KMS-11 (cell line): Measurements from ENCODE around the gene ZBED5.

Experiments used
- H2AFZ ChIP-seq: fragments of 200-600 bp; sonication (generic); 2 replicates; pipeline ENCODE4 v1.6.1; 2016; ENCODE audit warnings: antibody characterized with exemption, mixed run types, low read depth
- H3K27ac ChIP-seq: fragments of 200-600 bp; sonication (generic); 2 replicates; pipeline ENCODE4 v1.6.1; 2016; ENCODE audit warnings: mild to moderate bottlenecking, mixed run types
- H3K27me3 ChIP-seq: fragments of 200-600 bp; sonication (generic); 2 replicates; pipeline ENCODE4 v1.6.1; 2017; ENCODE audit warnings: mild to moderate bottlenecking, low read depth, mixed run types, moderate library complexity; ENCODE audit not compliant: insufficient read depth
- H3K36me3 ChIP-seq: fragments of 200-600 bp; sonication (generic); 2 replicates; pipeline ENCODE4 v1.6.1; 2017; ENCODE audit warnings: mild to moderate bottlenecking, mixed run types; ENCODE audit not compliant: insufficient read depth
- H3K4me1 ChIP-seq: fragments of 200-600 bp; sonication (generic); 2 replicates; pipeline ENCODE4 v1.6.1; 2016; ENCODE audit warnings: mild to moderate bottlenecking, low read depth, mixed run types; ENCODE audit not compliant: poor library complexity, severe bottlenecking
- H3K4me2 ChIP-seq: fragments of 200-600 bp; sonication (generic); 2 replicates; pipeline ENCODE4 v1.7.0; 2016; ENCODE audit warnings: mild to moderate bottlenecking, mixed run types
- H3K4me3 ChIP-seq: fragments of 200-600 bp; sonication (generic); IDR thresholded peaks from 2 replicates; pipeline ENCODE4 v1.6.1; 2017; ENCODE audit warnings: low read depth, low read length, mixed read lengths; ENCODE audit not compliant: insufficient read depth
- H3K79me2 ChIP-seq: fragments of 200-600 bp; sonication (generic); 2 replicates; pipeline ENCODE4 v1.6.1; 2016; ENCODE audit warnings: low read depth, mixed run types; ENCODE audit not compliant: insufficient read depth
- H3K9ac ChIP-seq: fragments of 200-600 bp; sonication (generic); 2 replicates; pipeline ENCODE4 v1.6.1; 2016; ENCODE audit warnings: mild to moderate bottlenecking, mixed run types
- H4K20me1 ChIP-seq: fragments of 200-600 bp; sonication (generic); 2 replicates; pipeline ENCODE4 v1.6.1; 2016; ENCODE audit warnings: mild to moderate bottlenecking, mixed run types; ENCODE audit not compliant: insufficient read depth
- TF ChIP-seq, protein P1 (sequence below): fragments of 200-600 bp; sonication (generic); conservative IDR thresholded peaks from 2 replicates; pipeline ENCODE4 v1.6.1; 2017; ENCODE audit warnings: low read depth, mild to moderate bottlenecking, antibody characterized with exemption, low read length, moderate library complexity, mixed read lengths

ZBED5 gene

DNA sequence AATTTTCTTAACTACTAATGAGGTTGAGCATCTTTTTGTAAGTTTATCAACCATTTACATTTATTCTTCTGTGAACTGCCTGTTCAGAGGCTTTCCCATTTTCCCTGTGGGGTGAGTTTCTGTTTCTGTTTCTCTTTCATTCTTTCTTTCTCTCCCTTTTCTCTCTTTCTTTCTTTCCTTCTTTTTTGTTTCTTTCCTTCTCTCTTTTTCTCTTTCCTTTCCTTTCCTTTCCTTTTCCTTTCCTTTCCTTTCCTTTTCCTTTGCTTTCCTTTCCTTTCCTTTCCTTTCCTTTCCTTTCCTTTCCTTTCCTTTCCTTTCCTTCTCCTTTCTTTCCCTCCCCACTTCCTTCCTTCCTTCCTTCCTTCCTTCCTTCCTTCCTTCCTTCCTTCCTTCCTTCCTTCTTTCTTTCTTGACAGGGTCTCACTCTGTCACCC, 8.0 kb upstream of the ZBED5 start:
- no peak overlapping the region for H3K27ac ChIP-seq
- no peaks in the 10 kb centered on the region for H4K20me1 ChIP-seq
- H3K79me2 ChIP-seq = no peaks in the 10 kb centered on the region; the same call in 1 of the 2 replicates
- H3K27me3 ChIP-seq = no peaks in the 10 kb centered on the region
- no peak overlapping the region for H3K9ac ChIP-seq
- H3K4me1 ChIP-seq = peaks cover 50% of the 10 kb centered on the region
- no peak overlapping the region; the same call in 1 of the 2 replicates for H3K4me2 ChIP-seq
- no peaks in the 10 kb centered on the region for H3K36me3 ChIP-seq
- TF ChIP-seq, protein P1, sequence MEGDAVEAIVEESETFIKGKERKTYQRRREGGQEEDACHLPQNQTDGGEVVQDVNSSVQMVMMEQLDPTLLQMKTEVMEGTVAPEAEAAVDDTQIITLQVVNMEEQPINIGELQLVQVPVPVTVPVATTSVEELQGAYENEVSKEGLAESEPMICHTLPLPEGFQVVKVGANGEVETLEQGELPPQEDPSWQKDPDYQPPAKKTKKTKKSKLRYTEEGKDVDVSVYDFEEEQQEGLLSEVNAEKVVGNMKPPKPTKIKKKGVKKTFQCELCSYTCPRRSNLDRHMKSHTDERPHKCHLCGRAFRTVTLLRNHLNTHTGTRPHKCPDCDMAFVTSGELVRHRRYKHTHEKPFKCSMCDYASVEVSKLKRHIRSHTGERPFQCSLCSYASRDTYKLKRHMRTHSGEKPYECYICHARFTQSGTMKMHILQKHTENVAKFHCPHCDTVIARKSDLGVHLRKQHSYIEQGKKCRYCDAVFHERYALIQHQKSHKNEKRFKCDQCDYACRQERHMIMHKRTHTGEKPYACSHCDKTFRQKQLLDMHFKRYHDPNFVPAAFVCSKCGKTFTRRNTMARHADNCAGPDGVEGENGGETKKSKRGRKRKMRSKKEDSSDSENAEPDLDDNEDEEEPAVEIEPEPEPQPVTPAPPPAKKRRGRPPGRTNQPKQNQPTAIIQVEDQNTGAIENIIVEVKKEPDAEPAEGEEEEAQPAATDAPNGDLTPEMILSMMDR = no peak
- no peak overlapping the region for H3K4me3 ChIP-seq
- H2AFZ ChIP-seq = no peak overlapping the region

DNA sequence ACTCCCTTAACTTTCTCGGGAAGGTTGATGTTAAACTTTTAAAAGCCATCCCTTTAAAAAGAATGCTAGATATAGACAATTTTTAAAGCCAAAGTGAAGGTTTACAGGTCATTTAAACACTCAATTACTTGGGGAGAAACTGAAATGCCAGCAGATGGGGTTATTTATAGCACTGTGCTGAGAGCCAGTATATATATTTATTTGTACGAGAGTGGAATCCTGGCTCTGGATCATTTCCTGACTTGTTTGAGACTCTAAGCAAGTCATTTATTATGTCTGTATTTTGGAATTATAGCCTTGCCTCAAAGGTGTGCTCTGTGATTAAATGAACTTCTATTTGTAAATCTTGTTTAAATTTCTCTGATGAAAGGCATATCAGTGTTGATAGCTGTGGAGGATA, 6.8 kb upstream of the ZBED5 start:
- Histone ChIP-seq H4K20me1 (no peaks in the 10 kb centered on the region), H3K79me2 (peaks cover 6% of the 10 kb centered on the region; the same call in 1 of the 2 replicates), H3K36me3 (no peaks in the 10 kb centered on the region), H3K9ac (no peak overlapping the region), H3K4me3 (no peak overlapping the region), H3K27ac (no peak overlapping the region), H3K4me1 (peaks cover 59% of the 10 kb centered on the region), H3K4me2 (no peak overlapping the region), H2AFZ (no peak overlapping the region), H3K27me3 (no peaks in the 10 kb centered on the region)
- TF ChIP-seq, protein P1 = no peak

DNA sequence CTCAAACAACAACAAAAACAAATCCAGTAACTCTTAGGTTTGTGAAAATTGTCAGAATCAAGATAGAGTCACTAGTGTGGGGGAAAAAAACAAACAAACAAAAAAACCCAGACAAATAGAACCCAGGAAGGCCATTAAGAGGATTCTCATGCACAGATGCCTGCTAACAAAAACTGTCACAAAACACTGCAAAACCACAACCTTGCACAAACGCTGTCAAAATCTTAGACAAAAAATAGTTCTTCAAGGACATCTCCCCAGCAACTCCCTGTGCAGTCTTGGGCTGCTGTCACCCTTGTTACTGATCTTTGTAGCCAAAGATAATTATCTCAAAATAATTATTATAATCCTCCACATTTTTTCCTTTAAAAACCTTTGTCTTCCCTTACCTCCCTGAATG, 4.6 kb upstream of the ZBED5 start:
- H3K4me1 ChIP-seq = peaks cover 45% of the 10 kb centered on the region
- H4K20me1 ChIP-seq = no peaks in the 10 kb centered on the region
- H3K27me3 ChIP-seq = no peaks in the 10 kb centered on the region
- H3K4me3 ChIP-seq = no peak overlapping the region
- TF ChIP-seq, protein P1 = no peak
- H2AFZ ChIP-seq = no peak overlapping the region
- H3K9ac ChIP-seq = no peak overlapping the region
- peaks cover 7% of the 10 kb centered on the region; the same call in 1 of the 2 replicates for H3K79me2 ChIP-seq
- H3K27ac ChIP-seq = no peak overlapping the region
- H3K4me2 ChIP-seq = no peak overlapping the region
- H3K36me3 ChIP-seq = no peaks in the 10 kb centered on the region

DNA sequence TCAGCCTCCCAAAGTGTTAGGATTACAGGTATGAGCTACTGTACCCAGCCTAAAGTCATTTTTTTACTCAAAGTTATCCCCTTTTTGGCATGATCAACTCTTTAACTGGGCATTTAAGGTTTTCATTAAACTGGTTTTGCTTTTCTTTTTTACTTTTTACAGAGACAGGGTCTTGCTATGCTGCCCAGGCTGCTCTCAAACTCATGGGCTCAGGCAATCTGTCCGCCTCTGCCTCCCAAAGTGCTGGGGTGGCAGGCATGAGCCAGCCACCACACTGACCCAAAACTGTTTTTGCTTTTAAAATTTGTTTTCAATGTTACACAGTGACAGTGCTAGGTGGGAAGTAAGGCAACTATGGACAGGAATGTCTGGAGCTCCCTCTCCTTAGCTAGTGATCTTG, 3.9 kb upstream of the ZBED5 start:
- peaks cover 38% of the 10 kb centered on the region for H3K4me1 ChIP-seq
- H2AFZ ChIP-seq = no peak overlapping the region
- peaks cover 14% of the 10 kb centered on the region for H3K79me2 ChIP-seq
- no peaks in the 10 kb centered on the region for H3K36me3 ChIP-seq
- TF ChIP-seq, protein P1 = no peak
- no peaks in the 10 kb centered on the region for H3K27me3 ChIP-seq
- H3K4me3 ChIP-seq = no peak overlapping the region
- H3K9ac ChIP-seq = no peak overlapping the region
- no peak overlapping the region for H3K27ac ChIP-seq
- H4K20me1 ChIP-seq = no peaks in the 10 kb centered on the region
- H3K4me2 ChIP-seq = no peak overlapping the region

DNA sequence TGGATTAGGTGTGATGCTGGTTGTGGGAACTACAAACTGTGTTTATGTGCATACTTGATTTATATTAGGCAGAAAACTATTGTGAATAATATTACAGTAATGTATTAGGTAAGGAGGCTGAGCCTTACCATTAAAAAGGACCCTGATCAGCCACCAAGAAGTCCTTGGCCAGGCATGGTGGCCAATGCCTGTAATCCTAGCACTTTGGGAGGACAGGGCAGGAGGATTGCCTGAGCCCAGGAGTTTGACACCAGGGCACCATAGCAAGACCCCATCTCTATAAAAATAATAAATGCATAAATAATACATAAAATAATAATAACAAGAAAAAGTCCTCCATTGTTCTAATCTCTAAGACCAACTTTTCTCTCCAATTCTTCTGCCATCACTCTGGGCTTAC, 3.2 kb upstream of the ZBED5 start:
- Histone ChIP-seq H4K20me1 (no peaks in the 10 kb centered on the region), H3K27me3 (no peaks in the 10 kb centered on the region), H3K4me2 (no peak overlapping the region), H3K4me1 (peaks cover 37% of the 10 kb centered on the region), H3K27ac (no peak overlapping the region), H3K79me2 (peaks cover 21% of the 10 kb centered on the region), H2AFZ (no peak overlapping the region), H3K36me3 (no peaks in the 10 kb centered on the region), H3K4me3 (no peak overlapping the region), H3K9ac (no peak overlapping the region)
- TF ChIP-seq, protein P1 = no peak
